GM23248 (cell line): ENCODE results near the gene MEGF6. TPM values are rescaled to one million over a fixed set of nuclear protein-coding genes. Genes with fewer than 3 reads are reported as not detected.

Experiments used
- DNase-seq: peaks from one replicate; pipeline ENCODE4 v3.0.0-alpha.2; 2015
- H2AFZ ChIP-seq: fragments of 200-600 bp; sonication (generic); 2 replicates; pipeline ENCODE4 v1.6.1; 2016; ENCODE audit warnings: antibody characterized with exemption
- H3F3A ChIP-seq: fragments of 200-600 bp; sonication (generic); 2 replicates; pipeline ENCODE4 v1.6.1; 2016; ENCODE audit warnings: mild to moderate bottlenecking, antibody characterized with exemption, mixed run types; ENCODE audit not compliant: insufficient read depth
- H3K27ac ChIP-seq: fragments of 200-600 bp; sonication (generic); 2 replicates; pipeline ENCODE4 v1.5.1; 2016; ENCODE audit warnings: mild to moderate bottlenecking
- H3K27me3 ChIP-seq: fragments of 200-600 bp; sonication (generic); replicated peaks from 2 replicates; pipeline ENCODE4 v1.6.1; 2016; ENCODE audit warnings: mild to moderate bottlenecking; ENCODE audit not compliant: insufficient read depth
- H3K36me3 ChIP-seq: fragments of 200-600 bp; sonication (generic); 2 replicates; pipeline ENCODE4 v1.6.1; 2016; ENCODE audit warnings: low read depth, mild to moderate bottlenecking
- H3K4me1 ChIP-seq: fragments of 200-600 bp; sonication (generic); 2 replicates; pipeline ENCODE4 v1.6.1; 2016; ENCODE audit warnings: mild to moderate bottlenecking; ENCODE audit not compliant: insufficient read depth
- H3K4me2 ChIP-seq: fragments of 200-600 bp; sonication (generic); one replicate; pipeline ENCODE4 v1.6.1; 2016; ENCODE audit warnings: mild to moderate bottlenecking; ENCODE audit not compliant: unreplicated experiment
- H3K4me3 ChIP-seq: fragments of 200-600 bp; sonication (generic); 2 replicates; pipeline ENCODE4 v1.5.1; 2016; ENCODE audit warnings: mild to moderate bottlenecking
- H3K79me2 ChIP-seq: fragments of 200-600 bp; sonication (generic); 2 replicates; pipeline ENCODE4 v1.6.1; 2016; ENCODE audit warnings: mild to moderate bottlenecking; ENCODE audit not compliant: insufficient read depth
- H3K9ac ChIP-seq: fragments of 200-600 bp; sonication (generic); 2 replicates; pipeline ENCODE4 v1.6.1; 2016; ENCODE audit warnings: mild to moderate bottlenecking
- H3K9me2 ChIP-seq: fragments of 200-600 bp; sonication (generic); 2 replicates; pipeline ENCODE4 v1.6.1; 2016; ENCODE audit warnings: mixed run types, mild to moderate bottlenecking, moderate library complexity; ENCODE audit not compliant: insufficient read depth
- H3K9me3 ChIP-seq: fragments of 200-600 bp; sonication (generic); one replicate; pipeline ENCODE4 v1.6.1; 2017; ENCODE audit warnings: low read depth
- H4K20me1 ChIP-seq: fragments of 200-600 bp; sonication (generic); 2 replicates; pipeline ENCODE4 v1.6.0; 2016; ENCODE audit not compliant: insufficient read depth
- EZH2 ChIP-seq: fragments of 200-600 bp; sonication (generic); IDR thresholded peaks from 2 replicates; pipeline ENCODE4 v1.6.1; 2018; ENCODE audit warnings: antibody characterized with exemption, mild to moderate bottlenecking; ENCODE audit not compliant: insufficient read depth, poor library complexity, severe bottlenecking
- EZH2phosphoT487 ChIP-seq: fragments of 200-600 bp; sonication (generic); IDR thresholded peaks from 2 replicates; pipeline ENCODE4 v1.6.1; 2018; ENCODE audit warnings: antibody characterized with exemption, moderate library complexity, mild to moderate bottlenecking, low read depth; ENCODE audit not compliant: insufficient read depth
- WGBS, 2 experiments: methylation state at CpG; one replicate each; pipeline ENCODE4 v1.1.6; 2015 to 2017; ENCODE audit warnings: low lambda C conversion rate in 2 of 2, low coverage in 1 of 2; ENCODE audit errors: missing lambda C conversion rate in 2 of 2; 5-methylcytosine and 5-hydroxymethylcytosine counted together
- in situ Hi-C: fragments of 300-500 bp; cut with MboI; formaldehyde crosslinking; loops from 2 replicates; pipeline ENCODE4 v1.15.0; 2020
- polyA plus RNA-seq: library from polyadenylated mRNA; unstranded; fragments of >200 nt; fragmentation: Nextera tagmentation; extraction: Ambion mirVana; gene quantifications from 2 replicates; pipeline ENCODE4 v1.2.1, GENCODE V29; 2016
- total RNA-seq: library from RNA; depleted of rRNA; stranded (reverse); fragments of >200 nt; shearing (Covaris generic); gene quantifications from 2 replicates; pipeline ENCODE4 v1.2.3, GENCODE V29; 2014

The MEGF6 gene
- total and polyA plus RNA-seq, 2 experiments from 2014 or later, result 37.9 to 108 TPM

DNA sequence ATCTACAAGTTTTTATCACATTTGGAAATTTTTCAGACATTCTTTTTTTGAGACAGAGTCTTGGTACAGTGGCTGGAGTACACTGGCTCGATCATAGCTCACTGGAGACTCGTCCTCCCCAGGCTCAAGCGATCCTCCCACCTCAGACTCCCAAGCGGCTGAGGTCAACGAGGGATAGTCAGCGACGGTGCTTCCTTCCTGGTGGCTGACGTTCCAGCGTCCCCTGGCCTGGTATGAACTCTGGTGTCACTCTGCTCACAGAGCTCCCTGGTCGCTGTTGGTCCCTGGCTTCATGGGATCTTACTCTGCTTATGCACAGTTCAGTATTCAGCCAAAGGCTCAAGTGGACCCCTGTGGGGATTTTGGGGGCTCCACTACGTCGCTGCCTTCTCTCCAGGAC is 160.3 kb downstream of the MEGF6 start:
- no peak overlapping the region for H3K27ac ChIP-seq
- WGBS, 2 experiments, result 54 to 56% methylated on average over 12 of the region's 12 CpGs
- H3K4me1 ChIP-seq, result no peaks in the 10 kb centered on the region
- H3K79me2 ChIP-seq, result no peaks in the 10 kb centered on the region
- no peaks in the 10 kb centered on the region for H4K20me1 ChIP-seq
- TF ChIP-seq EZH2, result no peak
- TF ChIP-seq EZH2phosphoT487, result no peak
- H3K27me3 ChIP-seq, result peaks cover 41% of the 10 kb centered on the region
- H3K36me3 ChIP-seq, result no peaks in the 10 kb centered on the region
- H3K4me3 ChIP-seq, result no peak overlapping the region
- no peaks in the 10 kb centered on the region for H3K9me3 ChIP-seq
- no peak for DNase-seq
- no peaks in the 10 kb centered on the region for H3F3A ChIP-seq
- no peaks in the 10 kb centered on the region for H3K9me2 ChIP-seq
- H3K9ac ChIP-seq, result no peak overlapping the region
- H3K4me2 ChIP-seq, result no peak overlapping the region
- in situ Hi-C loops, result no loop called here
- H2AFZ ChIP-seq, result no peak overlapping the region

DNA sequence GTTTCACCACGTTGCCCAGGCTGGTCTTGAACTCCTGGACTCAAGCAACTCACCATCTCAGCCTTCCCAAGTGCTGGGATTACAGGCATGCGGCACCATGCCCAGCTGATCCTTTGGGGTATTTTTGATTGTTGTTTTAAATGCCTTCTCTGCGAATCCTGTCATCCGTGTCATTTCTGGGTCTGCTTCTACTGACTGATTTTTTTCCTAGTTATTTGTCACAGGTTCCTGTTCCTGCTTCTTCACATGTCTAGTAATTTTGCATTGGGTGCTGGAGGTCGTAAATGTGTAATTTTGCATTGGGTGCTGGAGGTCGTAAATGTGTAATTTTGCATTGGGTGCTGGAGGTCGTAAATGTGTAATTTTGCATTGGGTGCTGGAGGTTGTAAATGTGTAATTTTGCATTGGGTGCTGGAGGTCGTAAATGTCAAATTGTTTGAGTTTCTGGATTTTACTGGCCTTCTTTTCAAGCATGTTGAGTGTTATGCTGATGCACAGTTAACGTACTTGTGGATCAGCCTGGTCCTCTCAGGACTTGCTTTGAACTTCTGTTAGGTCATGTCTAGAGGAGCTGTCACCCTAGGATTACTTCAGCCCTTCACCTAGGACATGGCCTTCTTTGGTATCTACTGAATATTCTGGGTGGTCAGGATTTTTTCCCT is 161.0 kb downstream of the MEGF6 start:
- Histone ChIP-seq H4K20me1 (no peaks in the 10 kb centered on the region), H3F3A (no peaks in the 10 kb centered on the region), H3K9ac (no peak overlapping the region), H3K4me2 (no peak overlapping the region), H3K79me2 (no peaks in the 10 kb centered on the region), H3K36me3 (no peaks in the 10 kb centered on the region), H3K27ac (no peak overlapping the region), H2AFZ (no peak overlapping the region), H3K9me3 (no peaks in the 10 kb centered on the region), H3K4me1 (no peaks in the 10 kb centered on the region), H3K4me3 (no peak overlapping the region), H3K27me3 (peaks cover 36% of the 10 kb centered on the region), H3K9me2 (no peaks in the 10 kb centered on the region)
- in situ Hi-C loops, result no loop called here
- 61 to 62% methylated on average over 9 of the region's 9 CpGs for WGBS, 2 experiments
- no peak for DNase-seq
- TF ChIP-seq EZH2phosphoT487, result no peak
- no peak for TF ChIP-seq EZH2

DNA sequence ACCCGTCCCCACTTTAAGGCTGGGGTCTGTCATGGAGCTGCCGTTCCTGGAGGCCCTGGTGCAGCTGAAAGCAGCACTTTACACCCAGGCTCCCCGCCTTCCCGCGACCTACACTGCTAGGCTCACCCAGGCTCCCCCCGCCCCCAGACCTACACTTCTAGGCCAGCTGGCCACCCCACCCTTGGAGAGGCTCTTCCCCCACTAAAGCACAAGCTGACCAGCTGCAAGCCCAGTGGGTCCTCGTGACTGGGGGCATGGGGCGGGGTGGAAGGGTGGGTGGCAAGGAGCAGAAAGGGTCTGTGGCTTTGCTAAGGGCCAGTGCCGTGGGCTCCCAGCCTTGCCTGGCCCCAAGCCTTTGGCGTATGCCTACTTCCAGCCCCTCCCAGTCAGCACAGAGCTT is 166.6 kb downstream of the MEGF6 start:
- Histone ChIP-seq H3K36me3 (no peaks in the 10 kb centered on the region), H3K9ac (no peak overlapping the region), H3K4me2 (no peak overlapping the region), H3F3A (no peaks in the 10 kb centered on the region), H2AFZ (no peak overlapping the region), H3K27me3 (peaks cover 39% of the 10 kb centered on the region), H3K9me2 (no peaks in the 10 kb centered on the region), H3K9me3 (no peaks in the 10 kb centered on the region), H4K20me1 (no peaks in the 10 kb centered on the region), H3K79me2 (no peaks in the 10 kb centered on the region), H3K4me1 (no peaks in the 10 kb centered on the region), H3K27ac (no peak overlapping the region), H3K4me3 (no peak overlapping the region)
- no peak for TF ChIP-seq EZH2phosphoT487
- TF ChIP-seq EZH2, result no peak
- in situ Hi-C loops, result no loop called here
- DNase-seq, result no peak
- 31 to 35% methylated on average over 10 of the region's 10 CpGs for WGBS, 2 experiments

DNA sequence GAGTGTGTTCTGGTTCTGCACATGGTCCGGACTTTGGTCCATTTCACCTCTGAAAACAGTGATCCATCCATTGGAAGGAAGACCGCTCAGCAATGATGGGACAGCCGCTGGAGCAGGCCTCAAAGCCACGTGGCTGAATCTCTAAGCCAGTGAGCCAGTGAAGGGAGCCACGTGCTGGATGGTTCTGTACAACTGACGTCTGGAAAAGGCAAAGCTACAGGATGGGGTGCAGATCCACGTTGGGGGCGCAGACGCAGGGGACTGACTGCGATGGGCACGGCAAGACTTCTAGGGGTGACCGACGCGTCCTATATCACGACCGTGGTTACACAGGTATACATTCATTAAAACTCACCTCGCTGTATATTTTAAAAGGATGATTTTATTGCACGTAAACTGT is 167.0 kb downstream of the MEGF6 start:
- no peaks in the 10 kb centered on the region for H3K36me3 ChIP-seq
- TF ChIP-seq EZH2 (no peak), EZH2phosphoT487 (no peak)
- H3K9me3 ChIP-seq, result no peaks in the 10 kb centered on the region
- no peak overlapping the region for H3K9ac ChIP-seq
- H3K79me2 ChIP-seq, result no peaks in the 10 kb centered on the region
- H2AFZ ChIP-seq, result no peak overlapping the region
- H4K20me1 ChIP-seq, result no peaks in the 10 kb centered on the region
- no peak overlapping the region for H3K4me3 ChIP-seq
- H3K27me3 ChIP-seq, result peaks cover 39% of the 10 kb centered on the region
- no peak overlapping the region for H3K27ac ChIP-seq
- no peaks in the 10 kb centered on the region for H3K9me2 ChIP-seq
- H3F3A ChIP-seq, result no peaks in the 10 kb centered on the region
- DNase-seq, result no peak
- in situ Hi-C loops, result no loop called here
- no peak overlapping the region for H3K4me2 ChIP-seq
- H3K4me1 ChIP-seq, result no peaks in the 10 kb centered on the region
- 63 to 64% methylated on average over 18 of the region's 18 CpGs for WGBS, 2 experiments
